ENCODE results near the gene NCOA3. TPM values are rescaled to one million over a fixed set of nuclear protein-coding genes. Genes with fewer than 3 reads are reported as not detected.

Gene NCOA3
- total RNA-seq, 1 donor from 2014 or later: 17.9 TPM

DNA sequence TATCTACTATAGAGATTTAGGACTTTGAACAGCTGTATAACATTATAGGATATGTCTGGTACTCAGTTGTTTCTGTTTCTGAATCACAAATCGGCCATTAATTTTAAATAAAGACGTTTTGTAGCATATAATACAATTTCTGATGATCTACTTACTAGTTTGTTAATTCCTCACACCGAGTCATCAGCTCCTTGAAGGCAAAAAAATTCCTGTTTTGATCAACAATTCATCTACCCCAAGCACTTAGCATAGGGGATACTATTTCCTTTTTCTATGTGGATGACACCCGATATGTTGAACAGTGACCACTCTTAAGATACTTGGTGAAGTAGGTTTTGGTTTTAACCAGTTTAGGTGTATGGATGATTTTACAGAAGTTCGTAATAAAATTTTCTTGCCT lies 107.3 kb downstream of the NCOA3 start:
- DNase-seq (ENCODE audit: low read depth): no peak
- no peak overlapping the region for H3K4me3 ChIP-seq (ENCODE audit: low read depth, low read length)
- TF ChIP-seq, protein P1, sequence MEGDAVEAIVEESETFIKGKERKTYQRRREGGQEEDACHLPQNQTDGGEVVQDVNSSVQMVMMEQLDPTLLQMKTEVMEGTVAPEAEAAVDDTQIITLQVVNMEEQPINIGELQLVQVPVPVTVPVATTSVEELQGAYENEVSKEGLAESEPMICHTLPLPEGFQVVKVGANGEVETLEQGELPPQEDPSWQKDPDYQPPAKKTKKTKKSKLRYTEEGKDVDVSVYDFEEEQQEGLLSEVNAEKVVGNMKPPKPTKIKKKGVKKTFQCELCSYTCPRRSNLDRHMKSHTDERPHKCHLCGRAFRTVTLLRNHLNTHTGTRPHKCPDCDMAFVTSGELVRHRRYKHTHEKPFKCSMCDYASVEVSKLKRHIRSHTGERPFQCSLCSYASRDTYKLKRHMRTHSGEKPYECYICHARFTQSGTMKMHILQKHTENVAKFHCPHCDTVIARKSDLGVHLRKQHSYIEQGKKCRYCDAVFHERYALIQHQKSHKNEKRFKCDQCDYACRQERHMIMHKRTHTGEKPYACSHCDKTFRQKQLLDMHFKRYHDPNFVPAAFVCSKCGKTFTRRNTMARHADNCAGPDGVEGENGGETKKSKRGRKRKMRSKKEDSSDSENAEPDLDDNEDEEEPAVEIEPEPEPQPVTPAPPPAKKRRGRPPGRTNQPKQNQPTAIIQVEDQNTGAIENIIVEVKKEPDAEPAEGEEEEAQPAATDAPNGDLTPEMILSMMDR (conservative IDR thresholded peaks at IDR 0.05; ENCODE audit: low read depth, low read length): no peak

DNA sequence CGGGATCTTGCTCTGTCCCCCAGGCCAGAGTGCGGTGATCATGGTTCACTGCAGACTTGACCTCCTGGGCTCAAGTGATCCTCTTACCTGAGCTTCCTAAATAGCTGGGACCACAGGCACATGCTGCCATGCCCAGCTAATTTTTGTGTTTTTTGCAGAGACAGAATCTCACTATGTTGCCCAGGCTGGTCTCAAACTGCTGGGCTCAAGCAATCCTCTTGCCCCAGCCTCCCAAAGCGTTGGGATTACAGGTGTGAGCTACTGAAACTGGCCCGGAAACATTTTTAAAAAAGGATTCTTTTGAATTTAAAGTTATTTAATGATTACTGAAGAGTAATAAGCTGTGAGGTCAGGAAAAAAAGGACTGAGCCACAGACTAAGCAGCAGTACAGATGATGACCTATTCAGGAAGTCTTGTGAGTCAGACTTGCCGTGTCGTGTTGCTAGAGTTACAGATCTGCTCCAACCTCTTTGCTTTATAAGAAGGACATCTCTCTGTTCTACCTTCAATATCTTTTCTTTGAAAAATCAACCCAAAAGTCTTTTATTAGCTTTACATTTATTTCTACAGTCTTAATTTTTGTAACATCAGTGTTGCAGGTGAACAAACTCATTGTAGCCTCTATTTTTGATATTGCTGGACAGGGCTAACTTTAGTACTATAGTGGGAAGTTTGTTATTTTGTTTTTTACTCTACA lies 108.7 kb downstream of the NCOA3 start:
- H3K4me3 ChIP-seq (ENCODE audit: low read depth, low read length): no peak overlapping the region
- TF ChIP-seq, protein P1 (conservative IDR thresholded peaks at IDR 0.05; ENCODE audit: low read depth, low read length): no peak
- peak; percentile 41 for DNase-seq (ENCODE audit: low read depth)

DNA sequence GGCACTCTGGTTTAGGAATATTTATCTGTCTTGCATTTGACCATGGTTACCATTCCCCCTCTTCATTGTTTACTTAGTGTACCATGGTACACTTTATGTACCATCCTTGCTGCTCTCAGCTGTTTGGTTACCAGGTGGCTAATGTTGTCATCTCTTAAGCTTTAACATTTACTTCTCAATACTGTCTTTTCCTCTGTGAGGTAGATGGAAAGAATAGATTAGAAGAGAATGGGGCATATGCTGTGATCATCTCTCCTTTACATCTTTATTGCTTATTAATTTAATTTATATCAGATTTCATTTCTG lies 109.2 kb downstream of the NCOA3 start:
- no peak overlapping the region for H3K4me3 ChIP-seq (ENCODE audit: low read depth, low read length)
- TF ChIP-seq, protein P1 (conservative IDR thresholded peaks at IDR 0.05; ENCODE audit: low read depth, low read length): no peak
- DNase-seq (ENCODE audit: low read depth): no peak

DNA sequence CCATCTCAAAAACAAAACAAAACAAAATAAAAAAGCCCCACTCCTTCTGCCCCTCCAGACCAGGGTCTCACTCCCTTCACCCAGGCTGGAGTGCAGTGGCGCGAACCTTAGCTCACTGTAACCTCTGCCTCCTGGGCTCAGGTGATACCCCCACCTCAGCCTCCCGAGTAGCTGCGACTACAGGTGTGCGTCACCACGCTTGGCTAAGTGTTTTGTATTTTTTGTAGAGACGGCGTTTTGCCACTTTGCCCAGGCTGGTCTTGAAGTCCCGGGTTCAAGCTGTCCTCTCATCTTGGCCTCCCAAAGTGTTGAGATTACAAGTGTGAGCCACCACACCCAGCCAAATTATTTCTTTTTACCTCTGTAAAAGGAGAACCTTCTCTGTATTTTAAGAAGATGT lies 110.1 kb downstream of the NCOA3 start:
- DNase-seq (ENCODE audit: low read depth): no peak

GRCh38 chr20:47612670-47613069 lies 111.0 kb downstream of the NCOA3 start:
- TF ChIP-seq, protein P1 (conservative IDR thresholded peaks at IDR 0.05; ENCODE audit: low read depth, low read length): no peak

More for the DNA sequence above, 110.1 kb downstream of the NCOA3 start:
- TF ChIP-seq, protein P1 (conservative IDR thresholded peaks at IDR 0.05; ENCODE audit: low read depth, low read length): no peak
- H3K4me3 ChIP-seq (ENCODE audit: low read depth, low read length): no peak overlapping the region

GRCh38 chr20:47614703-47615309 lies 113.1 kb downstream of the NCOA3 start:
- TF ChIP-seq, protein P1 (conservative IDR thresholded peaks at IDR 0.05; ENCODE audit: low read depth, low read length): no peak
- H3K4me3 ChIP-seq (ENCODE audit: low read depth, low read length): no peak overlapping the region

More at GRCh38 chr20:47612670-47613069, 111.0 kb downstream of the NCOA3 start:
- no peak overlapping the region for H3K4me3 ChIP-seq (ENCODE audit: low read depth, low read length)
- DNase-seq (ENCODE audit: low read depth): no peak

DNA sequence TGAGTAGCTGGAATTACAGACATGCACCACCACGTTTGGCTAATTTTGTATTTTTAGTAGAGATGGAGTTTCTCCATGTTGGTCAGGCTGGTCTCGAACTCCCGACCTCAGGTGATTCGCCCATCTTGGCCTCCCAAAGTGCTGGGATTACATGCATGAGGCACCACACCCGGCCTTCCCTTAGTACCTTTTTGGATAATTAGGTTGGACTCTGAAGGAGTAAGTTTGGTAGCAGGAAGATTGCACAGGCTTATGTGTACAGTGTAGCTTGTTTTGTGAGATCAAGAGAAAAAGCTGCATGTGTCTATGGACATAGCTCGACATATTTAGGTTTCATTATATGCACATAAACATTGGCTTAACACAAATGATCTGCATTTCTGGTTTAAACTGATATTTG lies 116.8 kb downstream of the NCOA3 start:
- no peak for DNase-seq (ENCODE audit: low read depth)
- no peak overlapping the region for H3K4me3 ChIP-seq (ENCODE audit: low read depth, low read length)
- TF ChIP-seq, protein P1 (conservative IDR thresholded peaks at IDR 0.05; ENCODE audit: low read depth, low read length): no peak

More at GRCh38 chr20:47614703-47615309, 113.1 kb downstream of the NCOA3 start:
- no peak for DNase-seq (ENCODE audit: low read depth)
